ENCODE results near the gene CD247.

GRCh38 chr1:167544447-167545093 lies 26.2 kb upstream of the CD247 start:
- no peak for TF ChIP-seq CTCF (IDR thresholded peaks at IDR 0.05)
- no peak for TF ChIP-seq POLR2AphosphoS5 (IDR thresholded peaks at IDR 0.05)
